Fibroblast of peridontal ligament (primary cell): ENCODE results near the gene ALOX12B.
"Not testable (repeated sequence)": the region's sequence is repeated elsewhere in the genome, so short reads cannot be mapped to it uniquely, and the experiment has no call there.

Source experiments
- DNase-seq: peaks from one replicate; pipeline ENCODE4 v3.0.0-alpha.2; 2010; ENCODE audit errors: extremely low read depth

The ALOX12B gene

GRCh38 chr17:8118769-8119580, 31.5 kb upstream of the ALOX12B start:
- peak; percentile 87 for DNase-seq

GRCh38 chr17:8117980-8118768, 30.7 kb upstream of the ALOX12B start, which contains the start of gene ALOXE3:
ALOXE3 (minus strand) TSS chr17:8118514; CDS start chr17:8117990, 524 bp downstream.
- DNase-seq = no peak

- DNase-seq = no peak
Measured at GRCh38 chr17:8117367-8117979, 30.0 kb upstream of the ALOX12B start.

- DNase-seq = no peak
Measured at GRCh38 chr17:8116776-8117175, 29.3 kb upstream of the ALOX12B start.

- no peak for DNase-seq
Measured at GRCh38 chr17:8110907-8111306, 23.4 kb upstream of the ALOX12B start.

- DNase-seq = no peak
Measured at GRCh38 chr17:8110456-8110804, 22.9 kb upstream of the ALOX12B start.

GRCh38 chr17:8109661-8110455, 22.3 kb upstream of the ALOX12B start:
- DNase-seq = no peak

GRCh38 chr17:8108972-8109660, 21.6 kb upstream of the ALOX12B start:
- DNase-seq = no peak

GRCh38 chr17:8106980-8107379, 19.5 kb upstream of the ALOX12B start:
- DNase-seq = not testable (repeated sequence)

GRCh38 chr17:8105957-8106398, 18.5 kb upstream of the ALOX12B start:
- no peak for DNase-seq

- DNase-seq = no peak
Measured at GRCh38 chr17:8104911-8105310, 17.4 kb upstream of the ALOX12B start.

GRCh38 chr17:8103549-8103948, 16.0 kb upstream of the ALOX12B start:
- DNase-seq = no peak

GRCh38 chr17:8101721-8102120, 14.2 kb upstream of the ALOX12B start:
- no peak for DNase-seq

GRCh38 chr17:8100763-8101162, 13.2 kb upstream of the ALOX12B start:
- DNase-seq = no peak

GRCh38 chr17:8100111-8100510, 12.6 kb upstream of the ALOX12B start:
- no peak for DNase-seq

- DNase-seq = no peak
Measured at GRCh38 chr17:8096541-8096940, 9.0 kb upstream of the ALOX12B start.

GRCh38 chr17:8095361-8095760, 7.8 kb upstream of the ALOX12B start:
- DNase-seq = no peak

GRCh38 chr17:8091033-8091687, 3.6 kb upstream of the ALOX12B start:
- DNase-seq = no peak

- no peak for DNase-seq
Measured at GRCh38 chr17:8089728-8090127, 2.2 kb upstream of the ALOX12B start.

- DNase-seq = no peak
Measured at GRCh38 chr17:8087952-8088230, 375 bp upstream of the ALOX12B start.

- no peak for DNase-seq
Measured at GRCh38 chr17:8084250-8084649, 3.3 kb downstream of the ALOX12B start.
